T1000 (cell line): Measurements from ENCODE around the gene COG4.
"Not testable (repeated sequence)": the region's sequence is repeated elsewhere in the genome, so short reads cannot be mapped to it uniquely, and the experiment has no call there.

Experiments
- DNase-seq: peaks from one replicate; lab custom pipeline; 2025; ENCODE audit warnings: mixed read lengths; lab: John Stamatoyannopoulos, UW

COG4 gene

DNA sequence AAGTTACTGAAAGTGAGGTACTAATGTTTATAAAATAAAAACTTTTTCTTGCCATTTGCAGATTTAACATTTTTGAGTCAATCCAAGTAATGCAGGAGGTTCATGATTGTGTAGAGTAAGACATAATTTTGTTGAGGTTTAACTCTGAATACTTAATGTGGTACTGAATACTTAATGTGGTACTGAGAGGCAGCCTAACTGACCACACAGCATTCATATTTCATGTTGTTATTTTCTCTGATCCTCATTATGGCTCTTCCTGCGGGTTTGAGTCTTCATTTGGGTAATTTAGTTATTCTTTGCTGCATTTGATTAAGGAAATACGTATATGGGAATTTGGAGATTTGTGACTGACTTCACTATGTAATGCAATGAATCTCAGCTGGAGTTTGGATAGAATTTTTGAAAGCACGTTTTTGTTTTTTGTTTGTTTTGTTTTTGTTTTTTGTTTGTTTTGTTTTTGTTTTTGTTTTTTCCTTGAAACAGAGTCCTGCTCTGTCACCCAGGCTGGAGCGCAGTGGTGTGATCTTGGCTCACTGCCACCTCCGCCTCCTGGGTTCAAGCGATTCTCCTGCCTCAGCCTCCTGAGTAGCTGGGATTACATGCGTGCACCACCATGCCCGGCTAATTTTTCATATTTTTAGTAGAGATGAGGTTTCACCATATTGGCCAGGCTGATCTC lies 4.1 kb upstream of the COG4 start:
- no peak for DNase-seq

GRCh38 chr16:70526403-70526802 lies 3.0 kb upstream of the COG4 start:
- no peak for DNase-seq

GRCh38 chr16:70524399-70524825 lies 1.1 kb upstream of the COG4 start:
- DNase-seq, result not testable (repeated sequence)

DNA sequence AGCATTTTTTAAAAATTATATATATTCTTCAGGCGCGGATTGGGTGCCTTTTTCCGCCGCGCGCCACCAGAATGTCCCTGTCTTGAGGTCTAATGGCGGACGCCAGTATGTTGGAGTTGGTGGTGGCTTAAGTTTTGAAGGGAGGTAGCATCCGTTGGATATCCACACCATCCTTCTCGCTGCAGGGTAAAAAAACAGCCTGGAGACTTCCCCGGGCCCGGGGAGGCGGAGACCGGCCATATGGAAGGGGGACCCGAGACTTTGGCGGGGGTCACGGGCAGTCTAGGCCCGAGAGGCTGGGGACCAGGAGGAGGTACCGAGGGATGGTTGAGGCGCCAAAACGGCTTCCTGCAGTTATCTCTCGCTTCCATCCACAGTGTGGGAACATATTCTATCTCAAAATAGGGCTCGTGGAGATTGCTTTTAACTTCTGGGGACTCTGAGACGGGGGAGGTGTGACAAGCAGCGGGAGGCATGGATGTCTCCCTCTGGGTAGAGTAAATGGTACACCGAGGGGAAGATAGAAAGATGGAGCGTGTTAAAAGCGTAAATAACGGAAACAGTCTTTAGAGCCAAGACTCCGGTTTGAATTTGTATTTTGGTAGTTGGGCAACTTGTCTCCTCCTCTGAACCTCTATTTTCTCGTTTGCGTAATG lies 517 bp upstream of the COG4 start, which contains the start of gene SF3B3:
SF3B3 (plus strand) TSS at position 74 of the 656 bp plus-strand sequence. CDS start 2,841 bp downstream, outside the sequence.
- peak; percentile 46 for DNase-seq

DNA sequence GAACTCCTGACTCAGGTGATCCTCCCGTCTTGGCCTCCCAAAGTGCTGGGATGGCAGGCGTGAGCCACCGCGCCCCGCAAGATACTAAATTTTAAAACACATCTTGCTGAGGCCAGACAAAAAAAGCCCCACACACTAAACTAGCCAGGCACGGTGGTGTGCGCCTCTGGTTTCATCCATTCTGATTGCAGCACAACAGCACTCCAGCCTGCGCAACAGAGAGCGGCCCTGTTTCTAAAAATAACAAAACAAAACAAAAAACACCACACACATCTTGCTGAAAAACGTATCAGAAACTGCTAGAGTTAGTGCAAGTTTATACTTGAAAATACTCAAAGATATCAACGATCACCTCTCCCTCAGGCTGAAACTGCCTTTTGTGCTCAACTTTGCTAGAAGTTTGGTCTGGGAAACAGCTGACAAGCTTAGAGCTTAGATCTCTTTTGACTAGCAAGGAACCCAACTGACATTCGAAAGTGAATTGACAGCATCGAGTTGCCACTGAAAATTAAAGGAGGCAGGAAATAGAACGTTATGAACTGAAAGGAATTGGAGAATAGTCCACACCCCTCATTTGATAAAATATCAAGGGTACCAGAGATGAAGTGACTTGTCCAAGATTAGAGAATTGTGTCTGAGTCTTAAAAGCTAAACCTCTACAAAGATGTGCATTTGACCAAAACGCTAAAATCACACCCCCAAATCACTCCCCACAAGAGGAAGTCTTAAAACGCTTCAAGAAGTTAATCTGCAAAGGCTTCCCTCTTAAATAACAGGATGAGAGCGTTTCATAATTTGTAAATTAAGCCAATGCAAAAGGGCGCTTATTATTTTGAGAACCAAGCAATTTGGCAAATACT lies 908 bp downstream of the COG4 start:
- DNase-seq, result no peak

DNA sequence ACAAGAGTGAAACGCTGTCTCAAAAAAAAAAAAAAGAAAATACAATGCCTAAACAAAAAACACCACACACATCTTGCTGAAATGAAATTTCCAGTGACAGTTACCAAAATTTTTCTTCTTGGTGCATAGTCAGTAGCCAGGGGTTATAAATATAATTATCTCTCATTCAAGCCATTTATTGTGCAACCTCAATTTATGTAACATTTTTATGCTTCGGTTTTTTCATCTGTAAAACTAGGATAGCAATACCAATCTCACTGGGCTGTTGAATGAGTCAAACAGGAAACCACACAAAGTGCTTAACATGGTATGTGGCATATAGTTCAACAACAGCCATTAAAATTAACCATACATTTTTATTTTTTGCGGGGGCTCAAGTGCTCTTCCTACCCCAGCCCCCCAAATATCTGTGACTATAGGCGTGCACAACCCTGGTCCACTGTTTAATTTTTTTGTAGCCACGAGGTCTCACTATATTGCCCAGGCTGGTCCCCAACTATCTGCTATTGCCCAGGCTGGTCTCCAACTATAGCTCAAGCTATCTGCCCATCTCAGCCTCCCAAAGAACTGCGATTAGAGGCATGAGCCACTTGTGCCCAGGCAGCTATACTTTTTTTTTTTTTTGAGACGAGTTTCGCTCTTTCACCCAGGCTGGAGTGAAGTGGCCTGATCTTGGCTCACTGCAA lies 2.6 kb downstream of the COG4 start:
- DNase-seq, result no peak

DNA sequence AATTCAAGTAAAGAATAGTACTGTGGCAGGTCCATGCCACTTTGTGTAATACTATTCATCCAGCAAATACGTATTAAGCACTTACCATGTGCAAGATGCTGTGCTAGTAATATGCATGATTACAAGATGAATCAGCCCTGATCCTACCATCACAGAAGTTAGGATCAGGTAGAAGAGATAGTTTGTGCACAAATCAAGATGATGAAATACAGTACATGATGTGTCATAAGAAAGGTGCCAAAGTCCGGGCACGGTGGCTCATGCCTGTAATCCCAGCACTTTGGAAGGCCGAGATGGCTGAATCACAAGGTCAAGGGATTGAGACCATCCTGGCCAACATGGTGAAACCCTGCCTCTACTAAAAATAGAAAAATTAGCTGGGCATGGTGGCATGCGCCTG lies 10.9 kb downstream of the COG4 start:
- DNase-seq, result no peak

- DNase-seq, result no peak
Measured at GRCh38 chr16:70511833-70512232, 11.5 kb downstream of the COG4 start.

- no peak for DNase-seq
Measured at GRCh38 chr16:70510216-70510615, 13.1 kb downstream of the COG4 start.

GRCh38 chr16:70508752-70509151 lies 14.6 kb downstream of the COG4 start:
- no peak for DNase-seq

DNA sequence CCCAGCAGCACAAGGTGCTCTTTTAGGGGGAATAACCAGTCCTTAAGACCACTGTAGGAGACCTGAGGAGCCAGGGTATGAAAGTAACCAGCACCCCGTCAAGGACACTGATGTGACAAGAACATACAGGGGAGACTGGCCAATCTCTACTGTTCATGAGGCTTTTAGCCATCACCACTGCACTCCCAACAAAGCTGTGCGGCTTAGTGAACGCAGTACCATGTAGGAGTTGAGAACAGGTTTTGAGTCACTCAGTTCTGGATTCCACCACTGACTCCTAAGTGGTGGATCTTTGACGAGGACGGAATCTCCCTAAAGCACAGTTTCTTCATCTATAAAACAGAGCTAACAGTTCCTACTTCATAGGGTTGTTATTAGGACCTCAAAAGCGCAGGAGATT lies 26.8 kb downstream of the COG4 start:
- DNase-seq, result no peak

DNA sequence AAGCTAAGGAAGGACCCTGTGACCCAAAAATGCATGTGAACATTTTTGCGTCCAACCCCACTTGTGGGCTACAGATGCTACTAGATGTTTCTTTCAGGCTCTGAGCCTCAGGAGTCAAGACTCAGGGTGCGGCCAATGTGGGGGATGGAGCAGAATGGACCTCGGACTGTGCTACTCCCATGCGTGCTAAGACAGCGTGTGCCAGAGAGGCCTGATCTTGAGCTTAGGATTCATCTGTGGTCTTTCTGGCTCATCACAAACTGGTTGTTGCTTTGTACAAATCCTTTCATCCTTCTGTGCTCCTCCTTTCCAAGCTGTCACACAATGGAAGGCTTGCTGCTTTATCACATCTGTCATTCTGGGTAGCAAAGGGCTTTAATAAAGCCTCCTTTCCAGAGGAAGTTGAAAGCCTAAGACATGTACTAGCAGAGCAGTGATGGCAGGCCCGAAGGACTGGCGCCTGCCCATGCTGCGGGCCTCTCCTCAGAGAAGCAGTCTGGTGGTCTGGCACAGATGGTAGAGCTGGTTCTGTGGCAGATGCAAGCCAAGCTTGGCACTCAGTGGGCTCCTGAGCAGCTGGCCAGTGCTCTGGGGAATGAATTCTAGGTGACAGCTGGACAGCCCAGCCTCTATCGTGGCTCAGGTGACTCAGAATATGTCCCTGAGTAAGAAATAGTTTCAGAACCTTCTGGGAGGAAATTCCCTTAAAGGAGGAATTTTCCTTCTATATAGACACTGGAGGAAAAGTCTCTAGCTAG lies 27.8 kb downstream of the COG4 start:
- no peak for DNase-seq

DNA sequence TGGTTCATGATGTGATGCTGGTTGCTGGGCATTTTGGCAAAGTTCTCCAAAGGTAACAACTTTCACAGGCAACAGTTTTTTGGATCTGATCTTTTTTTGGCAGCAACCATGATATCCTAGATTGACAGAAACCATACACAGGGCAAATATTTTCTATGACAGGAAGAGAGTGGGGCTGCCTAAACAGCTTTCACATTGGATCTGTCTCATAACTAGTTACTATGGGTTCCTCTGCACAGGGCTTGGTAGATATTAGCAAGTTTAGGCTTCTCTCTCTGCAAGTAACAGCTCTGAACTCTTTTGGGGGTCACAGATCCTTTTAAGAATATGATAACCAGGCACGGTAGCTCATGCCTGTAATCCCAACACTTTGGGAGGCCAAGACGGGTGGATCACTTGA lies 28.6 kb downstream of the COG4 start:
- DNase-seq, result no peak

GRCh38 chr16:70494202-70494770 lies 29.1 kb downstream of the COG4 start:
- no peak for DNase-seq

GRCh38 chr16:70493802-70494201 lies 29.6 kb downstream of the COG4 start:
- DNase-seq, result no peak

DNA sequence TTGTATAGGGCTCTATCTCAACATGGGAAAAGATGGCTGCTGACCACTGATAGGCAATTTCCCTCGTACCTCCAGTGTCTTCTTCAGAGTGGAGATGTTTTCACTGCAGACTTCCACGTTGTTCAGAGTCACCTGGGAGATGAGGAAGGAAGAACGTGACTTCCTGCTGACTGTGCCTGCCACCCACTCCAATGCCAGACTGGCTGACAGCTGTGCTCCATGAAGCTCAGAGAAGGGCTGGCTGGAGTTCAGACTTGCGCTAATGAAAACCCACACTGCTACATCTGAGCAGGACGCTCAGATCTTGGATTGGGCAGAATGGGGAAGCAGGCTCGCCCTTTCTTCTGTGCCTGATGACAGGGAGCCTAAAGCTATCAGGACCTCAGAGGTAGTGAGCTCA lies 33.1 kb downstream of the COG4 start:
- DNase-seq, result no peak

- no peak for DNase-seq
Measured at GRCh38 chr16:70484867-70485266, 38.5 kb downstream of the COG4 start.

DNA sequence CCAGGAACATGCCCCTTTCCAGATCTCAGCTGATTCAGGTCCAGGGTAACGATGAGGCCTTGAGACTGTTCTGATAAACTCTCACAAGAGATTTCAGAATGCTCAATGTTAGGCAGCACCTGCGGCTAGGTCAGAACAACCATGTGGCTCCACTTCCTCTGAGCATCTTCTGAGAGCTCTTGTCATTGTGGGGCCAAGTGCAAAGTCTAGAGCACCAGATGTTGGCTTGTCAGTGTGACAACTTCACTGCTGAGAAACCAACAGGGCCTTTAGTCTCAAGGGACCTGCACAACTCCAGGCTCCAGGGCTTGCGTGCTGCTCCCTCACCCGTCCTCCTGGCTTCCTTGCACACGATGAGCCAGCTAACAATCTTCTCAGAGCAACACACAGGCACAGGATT lies 39.9 kb downstream of the COG4 start:
- DNase-seq, result no peak

DNA sequence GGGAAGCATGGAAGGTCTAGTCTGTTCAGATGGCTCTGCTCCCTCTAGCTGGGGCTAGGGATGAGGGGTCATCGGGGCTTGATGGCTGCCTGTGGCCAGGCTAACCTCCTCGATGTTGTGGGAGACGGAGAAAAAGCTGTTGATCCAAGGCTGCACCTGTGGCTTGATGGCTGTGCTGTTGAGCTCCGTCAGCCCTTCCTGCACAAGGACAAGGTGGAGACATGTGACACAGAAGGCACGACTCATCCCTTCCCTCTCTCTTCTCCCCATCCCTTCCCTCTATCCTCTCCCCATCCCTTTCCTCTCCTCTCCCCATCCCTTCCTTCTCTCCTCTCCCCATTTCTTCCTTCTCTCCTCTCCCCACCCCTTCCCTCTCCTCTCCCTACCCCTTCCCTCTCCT lies 40.7 kb downstream of the COG4 start:
- no peak for DNase-seq

GRCh38 chr16:70481929-70482536 lies 41.3 kb downstream of the COG4 start:
- peak; percentile 12 for DNase-seq
